Neural progenitor cell (in vitro differentiated cells): ENCODE results near the gene CYB561D1.

Experiments
- CTCF ChIP-seq: fragments of 200-600 bp; sonication (generic); IDR thresholded peaks from 2 replicates; pipeline ENCODE4 v1.5.1; 2017; ENCODE audit warnings: antibody characterized with exemption, mild to moderate bottlenecking
- EZH2 ChIP-seq: fragments of 200-600 bp; sonication (generic); IDR thresholded peaks from 2 replicates; pipeline ENCODE4 v1.6.1; 2017; ENCODE audit warnings: antibody characterized with exemption, mild to moderate bottlenecking, moderate library complexity

- TF ChIP-seq CTCF: no peak
- TF ChIP-seq EZH2: no peak
Measured at GRCh38 chr1:109468061-109468460, 25.8 kb upstream of the CYB561D1 start.
